ENCODE measurements around the gene MRPS14. TPM values are rescaled to one million over a fixed set of nuclear protein-coding genes. Genes with fewer than 3 reads are reported as not detected.

Gene MRPS14
- total and polyA plus RNA-seq, 12 donors, result 8.9 to 31.5 (median 25.7) TPM

GRCh38 chr1:174995121-174995520 is 28.1 kb downstream of the MRPS14 start:
- H3K36me3 ChIP-seq, result peaks cover 0 to 12% (median 0%) of the 10 kb centered on the region in 9 donors
- H3K4me3 ChIP-seq, result no peak overlapping the region
- no peak for ATAC-seq
- H3K27me3 ChIP-seq, result no peaks in the 10 kb centered on the region
- WGBS, 2 donors, result 88 to 93% methylated on average over 3 of the region's 3 CpGs
- no peaks in the 10 kb centered on the region for H3K9me3 ChIP-seq
- H3K4me1 ChIP-seq, result peaks cover 0 to 34% (median 6%) of the 10 kb centered on the region in 9 donors
- intact Hi-C loops (cut with DNase I), result loop anchor here in 2 of 10 donors (5.0 kb wide), 2 partner anchors 223 to 973 kb away; partner anchors contain the start of gene RC3H1 (in 1 of the 2)
- no peak for DNase-seq
- no peak overlapping the region for H3K27ac ChIP-seq
- no peak for TF ChIP-seq CTCF (IDR thresholded peaks at IDR 0.05)

GRCh38 chr1:174991473-174991872 is 31.8 kb downstream of the MRPS14 start:
- Histone ChIP-seq H3K27me3 (no peaks in the 10 kb centered on the region), H3K4me3 (no peak overlapping the region), H3K4me1 (peaks cover 0 to 23% (median 4%) of the 10 kb centered on the region in 9 donors), H3K27ac (no peak overlapping the region), H3K36me3 (peaks cover 0 to 18% (median 0%) of the 10 kb centered on the region in 9 donors), H3K9me3 (no peaks in the 10 kb centered on the region)
- TF ChIP-seq CTCF (IDR thresholded peaks at IDR 0.05), result no peak
- no peak for DNase-seq
- ATAC-seq, result no peak
- intact Hi-C loops (cut with DNase I), result loop anchor here in 2 of 10 donors (5.0 kb wide), 2 partner anchors 219 to 224 kb away; no protein-coding TSS in a partner anchor
- WGBS, 2 donors, result 92 to 100% methylated on average over 1 of the region's 1 CpG

GRCh38 chr1:174990382-174990999 is 32.7 kb downstream of the MRPS14 start:
- DNase-seq, result peak in 1 of 2 donors; percentile 27
- intact Hi-C loops (cut with DNase I), result loop anchor here in 2 of 10 donors (5.0 kb wide), 2 partner anchors 218 to 223 kb away; no protein-coding TSS in a partner anchor
- no peak for TF ChIP-seq CTCF (IDR thresholded peaks at IDR 0.05)
- 38 to 40% methylated on average over 6 of the region's 6 CpGs for WGBS, 2 donors
- Histone ChIP-seq H3K36me3 (peaks cover 0 to 18% (median 0%) of the 10 kb centered on the region in 9 donors), H3K9me3 (no peaks in the 10 kb centered on the region), H3K27me3 (no peaks in the 10 kb centered on the region), H3K4me1 (peaks cover 0 to 19% (median 3%) of the 10 kb centered on the region in 9 donors), H3K27ac (peak overlapping the region; percentile 26 to 90 (median 76)), H3K4me3 (peak overlapping the region in 9 of 10 donors; percentile 24 to 62 (median 50))
- peak; percentile 47 to 93 (median 86) for ATAC-seq

- no peak for DNase-seq
- intact Hi-C loops (cut with DNase I), result loop anchor here in 4 of 10 donors (5.0 to 10.0 kb wide), 4 partner anchors 105 to 222 kb away; no protein-coding TSS in a partner anchor
Observed at GRCh38 chr1:174989536-174990220, 33.5 kb downstream of the MRPS14 start.

More at GRCh38 chr1:174989536-174990220, 33.5 kb downstream of the MRPS14 start:
- Histone ChIP-seq H3K4me3 (peak overlapping the region in 8 of 10 donors; percentile 29 to 62 (median 52)), H3K27ac (peak overlapping the region in 9 of 10 donors; percentile 62 to 90 (median 78)), H3K4me1 (peaks cover 0 to 19% (median 3%) of the 10 kb centered on the region in 9 donors), H3K27me3 (no peaks in the 10 kb centered on the region), H3K36me3 (peaks cover 0 to 21% (median 0%) of the 10 kb centered on the region in 9 donors), H3K9me3 (no peaks in the 10 kb centered on the region)
- TF ChIP-seq CTCF (IDR thresholded peaks at IDR 0.05), result no peak
- 75 to 76% methylated on average over 5 of the region's 5 CpGs for whole genome bisulfite sequencing, 2 donors
- ATAC-seq, result peak in 2 of 8 donors; percentile 60

All from heart right ventricle (tissue), 16 donors.